ENCODE measurements around the gene LIX1.
A peak's percentile ranks its signal among the peaks of the same experiment; 100 is the strongest.

LIX1 gene

DNA sequence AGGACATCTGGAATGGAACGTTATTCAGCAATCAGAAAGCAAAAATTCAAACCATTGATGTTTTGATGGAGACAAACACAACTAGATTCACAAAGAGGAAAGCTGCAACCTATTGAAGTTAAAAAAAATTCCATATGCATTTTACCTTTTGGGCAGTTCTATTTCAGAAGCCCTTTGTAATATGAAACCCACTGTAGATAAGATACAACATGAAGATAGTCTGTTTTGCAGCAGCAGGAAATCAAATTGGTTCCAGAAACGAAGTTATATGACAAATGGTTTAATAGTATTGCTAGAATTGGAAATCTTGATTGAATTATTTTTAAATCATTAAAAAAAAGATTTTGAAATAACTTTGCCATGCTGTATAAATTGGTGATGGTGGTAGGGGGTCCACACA lies 872 bp downstream of the LIX1 start:
- peak; percentile 13 for DNase-seq (ENCODE audit: low spot score)

DNA sequence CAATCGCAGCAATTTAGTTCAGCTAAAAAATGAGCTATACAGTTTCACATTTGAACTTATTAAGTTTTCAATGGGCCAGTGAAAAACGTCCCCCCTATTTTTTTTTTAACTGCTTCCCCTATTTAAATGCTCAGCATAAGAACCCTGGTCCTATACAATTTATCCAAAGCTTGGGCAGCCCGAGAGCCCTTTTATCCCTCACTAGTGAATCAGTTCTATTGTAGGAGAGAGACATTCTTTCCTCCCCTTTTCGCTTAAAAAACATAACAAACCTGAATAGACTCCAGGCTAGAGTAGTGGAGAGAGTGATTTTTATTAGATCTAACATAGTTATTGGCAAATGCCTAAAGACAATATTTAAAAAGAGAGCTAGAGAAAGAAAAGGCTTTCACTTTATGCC lies 1.4 kb downstream of the LIX1 start:
- peak; percentile 33 for DNase-seq (ENCODE audit: low spot score)

- DNase-seq (ENCODE audit: low spot score) = peak; percentile 41
Observed at GRCh38 chr5:97140250-97140649, 2.2 kb downstream of the LIX1 start.

DNA sequence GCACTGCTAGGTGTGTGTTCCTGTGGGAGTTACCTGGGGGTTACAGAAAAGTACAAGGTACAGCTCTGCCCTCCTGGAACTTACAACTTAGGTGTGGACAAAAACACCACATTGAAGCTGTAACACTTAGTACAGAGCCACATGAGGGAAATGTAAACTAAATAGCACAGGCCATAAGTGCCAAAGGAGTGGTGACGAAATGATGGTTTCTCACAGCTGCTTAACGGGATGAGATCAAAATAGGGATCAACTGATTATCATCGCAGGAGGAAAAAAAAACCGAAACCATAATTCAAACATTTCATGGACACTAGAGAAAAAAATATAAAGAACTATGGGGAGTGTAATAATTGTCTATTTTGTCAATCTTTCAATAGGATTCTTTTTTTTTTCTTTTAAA lies 5.9 kb downstream of the LIX1 start:
- no peak for DNase-seq (ENCODE audit: low spot score)

GRCh38 chr5:97135868-97136267 lies 6.5 kb downstream of the LIX1 start:
- DNase-seq (ENCODE audit: low spot score) = no peak

DNA sequence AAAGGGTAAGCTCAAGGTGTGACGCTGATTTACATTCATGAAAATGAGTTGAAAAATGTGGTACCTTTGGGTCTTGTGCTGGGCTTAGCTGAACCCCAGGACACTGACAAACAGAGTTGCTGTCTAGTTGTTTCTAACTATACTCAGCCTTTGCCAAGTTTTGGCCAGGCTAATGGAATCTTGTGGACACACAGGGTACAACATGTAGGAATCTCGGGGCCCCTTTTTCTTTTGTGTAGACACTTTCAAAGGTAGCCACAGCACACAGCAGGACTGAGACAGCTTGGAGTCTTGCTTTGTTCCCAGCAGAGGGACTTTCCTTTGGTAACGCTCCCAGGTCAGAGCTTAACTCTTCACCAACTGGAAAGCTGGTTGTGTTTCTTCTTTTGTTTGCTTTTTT lies 7.8 kb downstream of the LIX1 start:
- no peak for DNase-seq (ENCODE audit: low spot score)

DNA sequence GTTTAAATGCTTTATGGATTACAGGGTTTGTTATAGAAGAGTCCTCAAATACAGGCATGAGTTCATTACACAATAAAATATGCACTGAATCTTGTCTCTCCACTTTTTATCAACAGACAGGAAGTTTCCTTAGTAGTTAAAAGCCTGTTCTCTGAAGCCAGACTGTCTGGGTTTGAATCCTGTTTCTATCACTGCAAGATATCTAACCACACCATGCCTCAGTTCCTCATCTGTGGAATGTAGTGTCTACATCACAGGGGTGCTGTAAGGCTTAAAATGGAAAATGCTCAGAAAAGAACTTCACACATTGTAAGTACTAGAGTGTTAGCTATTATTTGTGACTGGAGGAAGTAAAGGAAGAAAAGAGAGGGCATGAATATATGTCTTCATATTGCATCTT lies 9.3 kb downstream of the LIX1 start:
- DNase-seq (ENCODE audit: low spot score) = peak; percentile 37

DNA sequence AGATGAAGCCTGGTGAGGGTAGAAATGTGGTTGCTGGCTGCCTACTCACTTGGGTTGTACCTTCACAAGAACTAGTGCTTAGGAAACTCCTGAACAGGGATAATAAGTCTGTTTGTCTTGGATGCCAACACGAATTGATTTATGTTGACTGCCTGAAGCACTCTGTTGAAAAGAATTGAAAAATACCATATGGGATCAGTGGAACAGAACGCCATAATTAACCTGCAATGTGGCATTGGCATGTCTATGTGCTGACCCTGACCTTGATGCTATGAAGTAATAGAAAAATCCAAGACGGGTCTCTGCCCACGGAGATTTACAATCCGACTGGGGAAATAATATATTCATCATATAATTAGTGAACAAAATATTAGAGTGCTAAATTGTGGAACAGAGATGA lies 10.5 kb downstream of the LIX1 start:
- no peak for DNase-seq (ENCODE audit: low spot score)

DNA sequence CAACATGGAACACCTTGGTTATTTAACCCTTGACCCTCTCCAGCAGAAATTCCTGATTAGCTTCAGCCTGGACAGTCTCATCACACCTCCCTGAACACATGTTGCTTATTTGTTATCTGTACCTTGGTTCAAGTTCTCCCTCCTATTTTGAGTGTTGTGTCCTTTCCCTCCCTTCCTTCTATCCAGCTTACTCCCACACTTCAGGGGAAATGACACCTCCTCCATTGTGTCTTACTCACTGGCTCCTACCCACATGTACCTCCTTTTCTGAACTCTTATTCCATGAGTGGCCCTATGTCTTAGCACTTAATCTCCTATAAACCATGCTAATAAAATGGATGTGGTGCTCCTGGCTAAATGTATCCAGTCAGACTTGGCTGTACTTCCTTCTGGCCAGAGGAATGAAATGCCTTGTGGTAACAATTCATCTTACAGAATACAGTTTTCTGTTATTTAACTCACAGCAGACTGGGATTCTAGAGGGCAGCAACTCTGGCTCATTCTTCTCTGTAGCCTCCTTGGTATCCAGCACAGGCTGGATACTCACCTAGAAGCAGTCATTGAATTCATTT lies 11.2 kb downstream of the LIX1 start:
- no peak for DNase-seq (ENCODE audit: low spot score)

DNA sequence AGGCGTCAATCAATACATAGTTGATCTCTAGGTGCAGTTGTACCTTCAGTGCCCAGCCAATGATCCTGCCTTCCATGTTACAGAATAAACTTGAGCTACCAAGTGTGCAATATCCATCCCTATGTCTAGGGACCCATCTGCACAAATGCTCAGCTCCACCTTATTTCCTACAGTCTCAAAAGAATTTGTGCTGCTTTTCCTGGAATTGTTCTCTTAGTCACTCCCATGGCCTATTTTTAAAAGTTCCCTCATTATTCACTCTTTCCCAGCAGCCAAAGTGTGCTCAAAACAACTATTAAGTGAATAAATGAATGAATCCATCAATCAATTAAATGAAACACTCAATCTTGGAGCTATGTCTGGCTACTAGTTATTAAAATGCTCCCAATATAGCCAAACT lies 14.7 kb downstream of the LIX1 start:
- DNase-seq (ENCODE audit: low spot score) = no peak

DNA sequence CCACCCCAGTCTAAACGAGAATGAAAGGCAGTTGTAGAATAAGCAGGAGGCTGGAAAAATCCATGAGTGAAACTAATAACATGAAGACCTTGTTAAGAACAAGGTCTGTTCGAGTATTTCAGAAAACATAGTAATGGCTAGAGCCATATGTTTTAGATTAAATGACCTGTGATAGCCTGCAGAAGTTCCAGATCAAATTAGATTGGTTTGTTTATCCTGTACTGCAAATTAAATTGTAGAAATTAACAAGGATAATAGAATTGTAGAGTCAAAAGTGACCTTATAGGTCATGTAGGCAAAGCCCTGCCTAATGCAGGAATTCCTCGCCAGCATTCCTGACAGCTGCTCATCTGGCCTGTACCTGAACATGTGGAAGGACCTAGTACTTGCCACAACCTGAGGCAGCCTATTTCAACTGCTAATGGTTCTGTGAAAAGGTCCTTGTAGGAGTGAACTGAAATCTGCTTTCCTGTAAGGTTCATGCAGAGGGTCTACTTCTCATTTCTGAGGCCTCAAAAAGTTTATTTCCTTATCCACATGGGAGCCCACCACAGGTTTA lies 17.2 kb downstream of the LIX1 start:
- DNase-seq (ENCODE audit: low spot score) = no peak

DNA sequence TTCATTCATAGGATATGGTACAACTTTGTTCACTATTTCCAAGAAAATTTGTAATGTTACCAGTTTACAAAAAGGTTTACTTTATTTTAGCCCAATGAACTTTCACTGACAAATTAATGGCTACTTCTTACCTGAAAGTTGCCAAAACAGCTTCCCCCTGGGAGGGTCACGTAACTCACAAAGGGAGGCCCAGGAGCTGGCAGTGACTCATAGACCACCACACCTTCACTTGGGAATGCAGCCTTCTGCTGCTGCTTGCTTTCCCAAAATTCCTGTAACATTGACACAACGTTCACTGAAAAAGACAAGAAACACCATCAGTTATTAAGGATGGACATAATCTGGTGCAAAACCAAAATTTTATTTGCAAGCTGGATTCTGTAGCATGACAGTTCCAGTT lies 18.1 kb downstream of the LIX1 start:
- no peak for DNase-seq (ENCODE audit: low spot score)

DNA sequence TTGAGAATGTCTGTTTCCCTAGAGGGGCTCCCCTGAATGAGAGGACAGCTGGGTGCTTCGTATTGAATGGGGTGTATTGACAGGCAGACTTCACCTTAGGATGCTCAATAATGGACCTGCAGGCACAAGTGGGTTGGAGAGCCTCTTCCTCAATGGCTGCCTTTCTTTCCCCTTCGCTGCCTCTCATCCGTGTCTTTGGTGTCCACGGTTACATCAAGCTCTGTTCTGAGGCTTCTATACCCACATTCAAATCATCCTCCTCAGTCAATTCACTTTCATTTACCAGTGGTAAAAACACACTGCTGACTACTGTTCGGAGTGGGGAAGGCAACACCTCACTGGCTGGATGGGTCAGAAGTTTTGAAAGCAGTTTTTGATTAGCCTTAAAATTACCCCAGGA lies 20.6 kb downstream of the LIX1 start:
- no peak for DNase-seq (ENCODE audit: low spot score)

GRCh38 chr5:97120195-97120594 lies 22.2 kb downstream of the LIX1 start:
- DNase-seq (ENCODE audit: low spot score) = no peak

DNA sequence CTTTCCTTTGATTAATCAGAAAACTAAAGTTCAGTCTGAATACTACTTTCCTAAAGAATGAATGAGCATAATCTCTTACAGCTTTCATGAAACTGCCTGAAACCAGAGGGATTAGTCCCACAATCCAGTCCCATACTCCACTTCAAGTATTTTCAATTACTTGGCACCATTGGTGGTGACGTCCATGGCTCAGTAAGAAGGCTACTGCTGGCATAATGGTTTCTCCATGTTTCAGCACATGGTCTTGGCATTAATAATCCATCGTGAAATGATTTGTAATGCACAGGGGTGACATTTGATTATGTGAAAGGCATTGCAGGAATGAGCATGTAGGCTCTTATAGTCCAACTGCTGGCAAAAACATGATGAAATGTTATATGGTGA lies 23.4 kb downstream of the LIX1 start:
- no peak for DNase-seq (ENCODE audit: low spot score)

- no peak for DNase-seq (ENCODE audit: low spot score)
Observed at GRCh38 chr5:97118261-97119006, 24.0 kb downstream of the LIX1 start.

GRCh38 chr5:97115932-97116331 lies 26.5 kb downstream of the LIX1 start:
- no peak for DNase-seq (ENCODE audit: low spot score)

DNA sequence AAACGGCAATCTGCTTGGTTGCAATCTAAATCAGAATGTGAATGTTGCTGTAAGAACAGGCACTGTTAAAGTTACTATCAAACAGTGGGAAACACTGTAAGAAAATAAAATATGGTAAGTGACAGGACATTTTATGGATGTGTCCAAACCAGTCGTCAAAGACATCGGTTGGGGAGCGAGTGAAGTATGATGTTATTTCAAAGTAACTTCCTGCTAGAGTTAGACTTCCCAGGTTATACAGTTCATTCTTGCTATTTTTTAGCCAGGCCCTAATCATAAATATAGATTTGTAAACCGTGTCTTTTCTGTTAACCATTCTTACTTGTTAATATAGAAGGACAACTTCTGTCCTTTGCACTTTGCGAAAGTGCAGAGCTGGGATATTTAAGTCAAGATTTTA lies 30.2 kb downstream of the LIX1 start:
- no peak for DNase-seq (ENCODE audit: low spot score)

DNA sequence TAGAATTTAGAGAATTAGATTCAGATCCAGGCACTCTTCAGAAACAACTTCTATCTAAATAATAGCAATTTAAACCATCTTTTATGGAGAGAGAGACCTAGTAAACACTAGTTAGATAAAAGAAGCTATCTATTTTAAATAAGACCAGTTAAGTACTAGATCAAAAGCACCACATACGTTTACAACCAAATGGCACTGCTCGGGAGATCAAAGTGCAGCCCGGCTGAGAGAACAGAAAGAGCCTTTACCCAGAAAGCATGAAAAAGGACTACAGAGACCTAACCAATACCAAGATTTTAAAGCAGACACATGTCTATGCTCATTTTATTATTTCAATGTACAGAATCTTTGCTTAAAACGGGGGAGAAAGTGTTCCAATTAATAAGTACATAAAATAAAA lies 30.8 kb downstream of the LIX1 start:
- DNase-seq (ENCODE audit: low spot score) = no peak

- DNase-seq (ENCODE audit: low spot score) = peak; percentile 27
Observed at GRCh38 chr5:97111004-97111403, 31.4 kb downstream of the LIX1 start.

GRCh38 chr5:97107318-97107717 lies 35.1 kb downstream of the LIX1 start:
- DNase-seq (ENCODE audit: low spot score) = no peak

DNA sequence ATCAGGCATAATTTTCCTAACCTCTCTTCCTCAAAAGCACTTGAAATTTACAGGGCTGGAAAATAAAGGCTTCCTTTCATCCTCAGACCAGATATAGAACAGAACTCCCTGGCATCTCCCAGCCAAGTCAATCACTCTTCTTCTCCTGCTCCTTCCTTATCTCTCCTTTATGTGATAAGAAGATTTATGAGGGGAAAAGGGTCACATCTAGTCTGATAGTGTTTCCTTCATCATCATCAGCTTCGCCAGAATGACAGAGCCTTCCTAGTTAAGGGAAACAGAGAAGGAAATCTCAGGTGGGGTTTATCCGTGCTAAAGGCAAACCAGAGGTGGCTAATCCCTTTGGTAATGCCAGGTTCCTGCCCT lies 36.2 kb downstream of the LIX1 start:
- no peak for DNase-seq (ENCODE audit: low spot score)

DNA sequence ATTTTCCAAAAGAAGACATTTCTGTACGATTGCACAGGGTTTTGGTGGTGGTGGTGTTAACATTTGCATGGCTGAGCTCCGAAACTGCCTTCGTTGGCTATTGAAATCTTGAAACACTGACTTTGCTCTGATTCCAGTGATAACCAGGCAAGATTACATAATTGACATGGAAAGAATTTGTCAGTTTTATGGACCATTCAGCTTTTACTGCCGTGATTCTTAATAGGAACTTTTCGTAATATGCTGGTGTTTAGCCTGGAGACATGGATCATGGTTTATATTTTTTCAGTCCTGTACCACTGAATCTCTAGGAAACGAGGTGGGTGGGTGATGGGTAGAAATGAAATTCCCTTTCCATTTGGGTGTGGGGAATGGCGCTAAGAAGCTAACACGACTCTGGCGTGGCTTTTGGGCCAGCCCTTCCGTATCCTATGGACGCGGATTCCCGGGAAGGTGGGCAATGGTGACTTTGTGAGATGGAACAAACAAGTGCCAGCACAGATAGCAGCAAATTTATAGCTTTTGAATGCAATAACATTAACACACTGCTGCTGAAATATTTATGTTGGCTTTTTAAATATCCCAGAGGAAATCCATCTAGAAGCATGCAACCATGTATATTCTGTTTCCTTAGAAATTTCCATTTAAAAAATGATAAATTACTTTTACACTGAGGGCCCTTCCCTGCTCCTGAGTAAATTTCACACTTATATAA lies 36.8 kb downstream of the LIX1 start:
- DNase-seq (ENCODE audit: low spot score) = no peak

Data from globus pallidus (tissue), 1 donor.